GM19238 (cell line): ENCODE measurements around the gene PRR14L.

Source experiments
- DNase-seq: peaks from one replicate; pipeline ENCODE4 v3.0.0; 2011; ENCODE audit warnings: low spot score; ENCODE audit not compliant: insufficient read length

The PRR14L gene

DNA sequence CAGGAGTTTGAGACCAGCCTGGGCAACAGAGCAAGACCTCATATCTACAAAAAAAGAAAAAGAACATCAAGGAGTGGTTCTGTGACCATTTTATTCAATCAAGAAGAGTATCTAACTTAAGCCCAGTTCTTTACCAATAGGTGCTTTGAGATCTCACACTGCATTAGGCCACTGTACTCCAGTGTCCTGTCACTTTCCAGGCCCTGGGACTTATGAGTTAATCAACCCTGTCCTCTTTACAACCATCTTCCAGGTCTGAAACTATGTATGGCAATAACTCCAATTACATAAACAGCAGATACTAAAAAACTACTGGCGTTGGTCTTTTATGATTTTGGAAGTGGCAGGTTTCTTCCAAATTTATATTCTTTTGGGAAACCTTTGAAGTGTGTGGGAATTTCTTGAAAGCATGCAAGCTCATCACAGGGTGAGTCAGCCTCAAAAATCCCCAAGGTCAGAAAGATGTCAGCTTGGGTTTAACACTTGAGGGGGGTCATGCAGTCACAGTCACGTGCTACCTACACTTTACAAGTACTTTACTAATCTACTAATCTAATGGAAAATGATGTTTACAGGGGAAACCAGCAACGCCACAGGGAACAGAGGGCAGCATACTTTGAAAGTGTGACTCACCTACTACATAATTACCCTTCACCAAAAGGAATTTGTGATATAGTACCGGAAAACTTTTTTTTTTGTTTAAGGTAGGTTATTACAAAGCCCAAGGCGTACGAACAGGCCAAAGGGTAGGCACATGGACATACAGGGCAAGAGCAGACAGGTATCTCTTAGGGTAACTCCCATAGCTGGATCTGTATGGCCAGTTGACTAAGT is 103.5 kb downstream of the PRR14L start:
- no peak for DNase-seq

DNA sequence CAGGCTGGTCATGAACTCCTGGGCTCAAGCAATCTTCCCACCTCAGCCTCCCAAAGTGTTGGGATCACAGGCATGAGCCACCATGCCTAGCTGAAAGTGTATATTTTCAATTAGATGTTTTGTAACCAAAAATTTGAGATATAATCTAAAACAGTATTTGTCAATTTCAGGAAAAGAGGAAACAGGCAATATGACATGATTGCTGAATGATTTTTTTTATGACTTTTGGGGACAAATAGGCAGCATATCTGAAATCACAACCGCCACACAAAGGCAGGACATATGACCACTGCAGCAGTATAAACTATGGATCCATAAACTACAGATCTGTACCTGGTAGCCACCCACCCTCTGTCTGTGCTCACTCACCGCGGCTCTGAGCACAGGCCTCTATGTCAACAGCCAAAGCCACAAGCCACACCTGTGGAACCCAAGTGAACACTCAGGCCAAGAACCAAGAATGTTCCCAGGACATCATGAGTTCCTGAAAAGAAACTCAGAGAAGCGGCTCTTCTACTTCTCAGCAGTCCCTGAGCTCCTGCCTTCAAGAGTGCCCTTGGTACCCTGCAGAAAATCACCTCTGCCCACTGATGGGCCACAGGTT is 110.4 kb downstream of the PRR14L start:
- no peak for DNase-seq

DNA sequence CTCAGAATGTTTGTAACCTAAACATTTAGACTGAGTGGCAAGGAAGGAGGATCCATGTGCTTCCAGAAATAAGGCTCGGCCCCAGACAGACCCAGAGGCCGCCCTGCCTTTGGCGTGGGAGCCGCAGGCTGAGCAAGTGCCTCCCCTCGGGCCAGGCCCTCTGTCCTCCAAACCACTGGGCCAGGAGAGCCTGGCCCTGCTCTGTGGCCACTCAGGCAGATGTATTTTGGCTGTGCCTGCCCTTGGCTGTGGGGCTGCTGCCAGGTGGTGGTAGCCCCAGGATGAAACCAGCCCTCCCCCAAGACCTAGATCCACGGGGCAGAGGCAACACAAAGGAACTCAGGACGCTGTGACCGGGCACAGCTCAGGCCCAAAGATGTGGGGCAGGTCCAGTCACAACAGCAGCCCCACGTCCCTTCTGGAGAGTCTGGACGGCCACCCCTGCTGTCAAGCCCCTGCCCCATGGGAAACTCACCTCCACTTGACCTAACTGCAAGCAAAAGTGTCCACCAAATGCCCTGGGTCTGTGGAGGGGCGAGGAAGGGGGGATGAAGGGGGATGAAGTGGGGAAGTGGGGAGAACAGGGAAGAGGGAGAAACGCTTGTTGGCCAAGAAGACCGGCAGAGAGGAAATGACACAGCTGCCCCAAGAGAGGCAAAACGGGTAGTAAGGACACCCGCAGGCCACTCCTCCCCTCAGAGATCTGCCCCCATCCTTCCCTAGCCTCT is 111.9 kb downstream of the PRR14L start:
- DNase-seq = no peak

DNA sequence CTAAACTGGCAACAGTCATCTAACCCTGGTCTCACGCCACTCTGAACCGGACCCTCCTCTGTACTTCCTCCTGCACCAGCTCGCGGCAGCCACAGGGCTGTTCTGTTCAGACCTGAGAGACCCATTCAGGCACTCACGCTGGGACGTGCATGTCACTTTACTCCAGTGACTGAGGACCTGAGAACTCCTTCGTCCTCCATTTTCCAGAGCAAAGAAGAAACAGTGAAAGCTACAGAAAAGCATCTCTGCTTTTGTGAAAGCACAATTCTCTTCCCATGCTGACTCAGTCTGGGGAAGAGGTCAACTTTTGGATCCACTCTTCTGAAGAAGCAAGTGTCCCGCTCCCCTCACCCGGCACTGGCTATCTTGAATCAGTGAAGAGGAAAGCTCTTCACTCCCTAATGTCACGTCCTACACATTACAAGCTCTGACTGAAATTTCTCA is 112.5 kb downstream of the PRR14L start:
- DNase-seq = no peak

DNA sequence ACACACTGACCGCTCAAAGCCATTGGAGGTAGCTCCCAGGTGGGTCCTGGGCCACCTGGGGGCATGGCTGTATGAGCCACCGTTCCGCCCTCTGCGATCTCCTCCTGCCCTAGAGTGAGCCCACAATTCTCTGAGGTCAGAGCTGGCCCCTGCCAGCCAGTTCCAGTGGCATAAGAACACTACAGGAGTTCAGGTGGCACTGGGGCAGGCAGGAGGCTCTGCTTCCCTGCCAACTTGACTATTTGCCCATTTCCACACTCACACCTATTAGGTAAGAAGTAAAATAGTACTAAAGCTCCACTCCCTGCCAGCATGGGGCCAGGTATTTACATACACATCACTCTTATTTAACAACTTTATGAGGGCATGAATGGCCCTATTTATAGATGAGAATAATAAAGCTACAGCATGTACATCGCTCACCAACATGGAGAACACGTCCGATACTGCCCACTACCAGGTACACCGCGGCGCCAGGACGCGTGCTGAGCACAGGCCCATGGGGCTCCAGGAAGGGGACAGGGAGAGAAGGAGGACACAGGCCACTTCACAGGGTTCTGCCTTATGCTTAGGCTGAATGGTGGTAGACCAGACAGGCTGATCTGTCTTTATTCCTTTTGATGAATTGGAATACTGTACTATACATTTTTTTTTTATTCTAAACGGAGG is 114.2 kb downstream of the PRR14L start:
- no peak for DNase-seq

DNA sequence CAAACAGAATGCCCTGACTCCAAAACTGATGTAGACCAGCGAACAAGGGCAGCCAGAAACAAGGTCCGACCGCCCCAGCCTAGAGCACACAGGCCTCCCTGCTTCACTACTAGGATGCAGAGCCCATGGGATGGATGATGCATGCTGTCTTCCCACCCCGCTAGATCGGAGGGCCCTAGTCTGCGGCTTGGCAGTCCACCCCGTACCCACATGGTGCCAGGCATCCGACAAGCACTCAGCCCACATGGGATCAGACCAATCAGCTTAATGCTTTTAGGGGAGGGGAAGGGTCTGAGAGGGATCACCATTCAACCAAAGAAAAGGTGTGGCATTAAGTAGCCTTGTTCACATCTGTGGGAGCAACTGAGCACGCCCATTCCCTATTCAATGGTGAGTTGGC is 118.5 kb downstream of the PRR14L start:
- no peak for DNase-seq
